T follicular helper cell (primary cell): ENCODE data around the gene FREM1.
A peak's percentile ranks its signal among the peaks of the same experiment; 100 is the strongest.

Experiments
- DNase-seq: peaks from one replicate; pipeline ENCODE4 v3.0.0-alpha.2; 2020; ENCODE audit warnings: low read depth

FREM1 gene

DNA sequence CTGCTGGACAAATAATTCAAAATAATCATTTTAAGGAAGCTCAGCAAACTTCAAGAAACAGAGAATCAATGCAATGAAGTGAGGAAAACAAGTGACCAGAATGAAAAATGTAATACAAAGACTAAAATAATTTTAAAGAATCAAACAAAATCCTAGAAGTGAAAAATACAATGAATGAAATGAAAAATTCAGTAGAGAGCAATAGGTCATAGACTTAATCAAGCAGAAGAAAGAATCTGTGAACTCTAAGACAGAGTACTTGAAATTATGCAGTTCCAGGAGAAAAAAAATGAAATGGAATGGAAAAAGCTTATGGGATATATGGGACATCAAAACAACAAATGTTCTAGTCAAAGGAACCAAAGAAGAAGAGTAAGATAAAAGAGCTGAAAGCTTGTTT, 205.1 kb downstream of the FREM1 start:
- DNase-seq = no peak

DNA sequence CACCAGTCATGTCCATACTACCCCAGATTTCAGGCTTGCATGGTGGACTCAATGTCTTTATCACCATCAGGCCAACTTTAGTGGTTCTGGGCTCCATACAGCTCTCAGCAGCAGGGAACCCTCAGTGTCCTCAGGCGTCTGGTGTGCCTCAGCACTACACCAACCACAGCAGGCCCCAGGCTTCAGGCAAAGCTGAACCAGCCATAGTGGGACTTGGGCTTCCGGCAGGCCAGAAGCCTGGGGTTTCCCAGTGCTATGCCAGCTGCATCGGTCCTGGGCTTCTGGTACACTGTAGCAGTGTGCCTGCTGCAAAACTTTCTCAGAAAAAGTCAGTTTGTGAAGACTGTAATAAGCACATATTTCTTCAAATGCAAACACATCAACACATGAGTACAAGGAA, 205.9 kb downstream of the FREM1 start:
- DNase-seq = no peak

DNA sequence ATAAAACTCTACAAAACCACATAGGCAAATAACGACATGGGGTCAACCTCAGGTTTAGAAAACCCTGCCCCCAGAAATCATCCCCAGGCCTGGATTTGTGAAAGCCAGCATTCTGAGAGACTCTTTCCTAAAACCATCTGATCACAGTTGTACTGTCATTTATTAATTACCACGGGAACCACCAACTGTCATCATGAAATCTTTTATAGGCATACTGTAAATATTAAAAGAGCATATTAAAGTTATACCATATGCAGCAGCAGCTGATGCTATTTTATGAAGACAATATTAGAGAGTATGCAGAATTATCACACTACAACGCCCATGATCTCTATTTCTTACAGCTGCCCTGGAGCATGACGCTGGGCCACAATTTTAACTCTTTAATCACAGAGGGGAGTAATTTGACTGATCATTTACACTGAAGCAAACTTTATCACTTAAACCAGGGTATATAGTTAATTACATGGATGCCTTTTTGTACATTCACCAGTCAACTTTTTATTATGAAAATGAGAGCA, 208.0 kb downstream of the FREM1 start:
- DNase-seq = no peak

- peak; percentile 6 for DNase-seq
Observed at GRCh38 chr9:14693251-14693861, 216.9 kb downstream of the FREM1 start, which contains the start of gene ZDHHC21. Gene ZDHHC21 (minus strand): TSS chr9:14693432. CDS start chr9:14674340, 19,092 bp downstream.

- peak; percentile 4 for DNase-seq
Observed at GRCh38 chr9:14692470-14693250, 217.6 kb downstream of the FREM1 start.

DNA sequence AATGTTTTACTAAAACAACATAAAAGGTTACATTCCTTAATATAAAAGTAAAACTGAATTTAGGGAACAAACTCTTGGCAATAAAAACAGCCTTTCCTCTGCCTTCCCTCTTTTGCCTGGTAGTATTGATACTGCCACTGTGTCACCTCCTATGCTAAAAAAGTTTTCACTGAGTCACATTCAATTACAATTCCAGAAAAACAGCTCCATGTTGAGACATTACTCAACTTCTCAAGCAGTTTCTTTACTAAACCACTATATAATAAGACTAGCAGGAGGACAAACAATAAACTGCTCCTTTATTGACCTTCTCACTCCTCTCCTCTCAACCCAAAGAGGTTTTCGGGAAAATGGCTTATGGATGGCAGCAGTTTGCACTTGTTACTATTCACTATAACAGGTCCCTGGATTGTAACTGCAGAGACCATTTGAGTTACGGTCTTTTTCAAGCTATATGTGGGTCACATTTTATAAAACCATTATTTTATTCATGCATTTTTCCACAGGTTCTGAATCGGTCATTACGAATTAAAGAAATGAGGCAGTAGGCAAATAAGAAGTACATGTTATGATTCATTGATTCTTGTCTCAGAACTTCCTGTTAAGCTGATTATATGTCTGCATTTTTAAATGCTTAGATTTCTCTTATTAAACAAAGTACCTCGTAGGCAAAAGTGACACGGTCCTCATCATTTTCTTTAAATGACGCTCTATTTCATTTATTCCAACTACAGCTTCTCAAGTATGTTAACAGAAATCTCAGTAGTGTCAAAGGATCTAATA, 219.1 kb downstream of the FREM1 start:
- DNase-seq = no peak

- no peak for DNase-seq
Observed at GRCh38 chr9:14687042-14687719, 223.0 kb downstream of the FREM1 start.

GRCh38 chr9:14686168-14686567, 224.1 kb downstream of the FREM1 start:
- no peak for DNase-seq
